SW480 (cell line): Measurements from ENCODE around the gene RALGAPA2.

Experiments used
- DNase-seq: peaks from one replicate; pipeline ENCODE4 v3.0.0-alpha.2; 2016; ENCODE audit warnings: low spot score

RALGAPA2 gene

DNA sequence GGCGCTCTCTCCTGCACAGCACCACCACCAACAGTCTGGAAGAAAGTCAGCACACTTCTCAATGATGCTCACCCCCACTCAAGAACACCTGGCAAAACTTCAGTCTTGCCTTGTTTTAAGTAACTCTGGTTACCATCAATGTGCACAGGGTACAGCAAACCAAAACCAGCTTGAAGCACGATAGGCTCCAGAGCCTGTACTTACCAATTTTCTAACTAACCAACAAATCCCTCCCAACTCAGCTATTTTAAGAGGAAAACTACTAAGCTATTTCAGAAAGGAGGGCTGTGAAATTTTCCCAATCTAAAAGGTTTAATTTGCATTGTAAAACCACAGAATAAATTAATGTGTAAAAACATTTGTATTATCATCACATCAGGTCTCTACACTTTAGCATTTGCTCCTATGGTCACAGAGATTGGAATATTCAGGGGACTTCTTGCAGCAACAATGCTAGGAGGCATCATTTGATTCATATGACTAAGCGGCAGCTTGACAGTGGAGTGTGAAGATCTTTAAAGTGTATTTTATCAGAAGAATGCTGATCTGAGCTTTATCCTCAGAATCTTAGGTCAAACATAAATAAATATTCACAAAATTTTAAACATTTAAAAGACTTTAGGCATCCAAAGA lies 82.8 kb downstream of the RALGAPA2 start:
- DNase-seq, result no peak

DNA sequence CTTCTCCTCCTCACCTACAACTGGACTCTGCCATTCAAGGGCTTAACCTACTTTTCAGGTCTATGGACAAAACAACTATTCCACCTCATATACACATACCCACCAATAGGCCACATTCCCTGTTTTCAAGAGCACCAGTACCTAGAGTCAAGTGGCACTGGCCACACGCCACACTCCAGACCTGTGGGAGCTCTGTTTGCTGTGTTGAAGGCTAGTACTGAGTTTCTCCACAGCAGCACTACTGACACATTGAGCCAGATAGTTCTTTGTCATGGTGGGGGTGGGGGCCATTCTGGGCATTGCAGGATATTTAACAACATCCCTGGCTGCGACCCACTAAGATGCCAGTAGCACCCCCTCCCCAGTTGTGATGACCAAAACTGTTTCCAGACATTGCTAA lies 84.1 kb downstream of the RALGAPA2 start:
- DNase-seq, result no peak

DNA sequence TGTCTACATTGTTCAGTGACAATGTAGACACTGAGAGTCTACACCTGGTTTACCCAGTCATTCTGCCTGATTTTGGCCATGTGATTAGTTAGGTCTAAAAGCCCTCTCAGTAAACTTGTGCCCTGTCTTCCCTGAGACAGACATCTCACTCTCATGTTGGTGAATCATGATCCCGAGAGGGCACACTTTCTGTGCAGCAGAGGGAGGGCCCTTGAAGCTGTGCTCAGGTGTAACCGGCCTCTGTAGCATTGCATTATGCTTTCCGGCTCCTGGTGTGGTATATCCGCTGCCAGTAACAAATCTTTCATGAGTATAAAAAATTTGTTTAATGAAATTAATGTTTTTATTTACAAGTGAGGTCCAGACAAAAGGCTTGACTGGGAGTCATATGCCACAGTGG lies 85.0 kb downstream of the RALGAPA2 start:
- DNase-seq, result no peak

DNA sequence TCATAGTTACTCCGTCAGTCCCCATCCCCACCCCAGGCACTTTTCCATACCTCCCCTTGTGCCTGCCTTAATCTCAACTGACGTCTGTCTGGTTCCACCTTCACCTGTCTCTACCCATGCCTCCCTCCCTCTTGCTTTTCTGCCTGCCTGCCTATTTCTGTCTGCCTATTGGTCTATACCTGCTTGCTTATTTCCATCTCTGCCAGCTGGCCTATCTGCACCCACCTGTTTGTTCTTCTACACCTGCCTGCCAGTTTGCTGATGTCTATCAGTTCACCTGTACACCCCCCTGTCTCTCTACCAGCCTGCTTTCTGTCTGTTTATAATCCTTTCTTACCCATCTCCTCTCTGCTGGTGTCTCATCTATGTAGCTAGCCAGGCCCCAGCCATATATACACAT lies 87.5 kb downstream of the RALGAPA2 start:
- no peak for DNase-seq

DNA sequence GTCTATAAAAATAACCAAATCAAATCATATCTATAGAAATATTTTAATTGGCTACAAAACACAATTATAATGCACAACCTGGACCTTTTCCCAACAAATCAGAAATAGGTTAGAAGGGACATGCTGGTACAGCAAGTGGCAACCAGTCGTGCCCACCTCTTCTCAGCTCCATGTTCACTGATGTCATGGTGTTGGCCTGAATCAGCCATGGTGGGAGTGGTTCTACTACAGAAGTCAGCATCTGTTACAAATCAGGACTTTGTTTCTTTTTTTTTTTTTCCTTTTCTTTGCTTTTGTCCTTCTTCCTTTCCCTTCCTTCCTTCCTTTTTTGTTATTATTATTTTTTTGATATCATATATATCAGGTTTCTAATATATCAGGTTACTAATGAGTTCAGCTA lies 91.2 kb downstream of the RALGAPA2 start:
- DNase-seq, result no peak

DNA sequence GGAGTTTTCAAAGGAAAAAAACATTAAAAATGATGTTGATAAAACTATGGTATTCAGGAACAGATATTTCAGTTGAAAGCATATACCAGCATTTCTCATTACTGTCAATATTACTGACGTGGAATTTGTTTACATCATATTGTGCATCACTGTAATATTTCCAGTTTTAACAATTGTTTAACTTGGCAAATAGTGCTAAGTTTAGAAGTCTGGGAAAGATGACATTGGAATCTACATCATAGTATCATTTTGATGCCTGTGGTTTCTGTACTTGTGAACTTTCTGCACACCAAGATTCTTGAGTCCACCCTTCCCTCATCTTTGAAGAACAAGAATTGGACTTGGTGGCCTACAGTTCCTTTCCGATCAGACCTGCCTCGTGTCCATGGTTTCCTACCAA lies 98.1 kb downstream of the RALGAPA2 start:
- no peak for DNase-seq

DNA sequence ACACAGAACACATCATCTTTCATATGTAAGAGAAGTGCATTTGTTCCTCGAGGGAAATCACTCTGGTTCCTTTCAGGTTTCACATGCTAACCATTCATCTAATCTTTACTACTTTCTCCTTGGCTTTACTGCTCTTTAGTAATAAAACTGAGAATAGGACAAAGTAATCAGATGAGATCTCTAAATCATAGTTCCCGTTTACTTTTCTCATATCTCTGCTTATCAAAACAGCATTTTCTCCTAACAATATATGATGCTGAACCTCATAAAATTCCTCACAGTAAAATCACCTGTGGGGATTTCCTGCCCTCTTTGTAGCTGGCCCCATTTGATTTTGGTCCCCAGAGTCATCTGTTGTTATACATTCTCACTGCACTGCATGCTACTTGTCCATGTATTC lies 100.2 kb downstream of the RALGAPA2 start:
- no peak for DNase-seq

DNA sequence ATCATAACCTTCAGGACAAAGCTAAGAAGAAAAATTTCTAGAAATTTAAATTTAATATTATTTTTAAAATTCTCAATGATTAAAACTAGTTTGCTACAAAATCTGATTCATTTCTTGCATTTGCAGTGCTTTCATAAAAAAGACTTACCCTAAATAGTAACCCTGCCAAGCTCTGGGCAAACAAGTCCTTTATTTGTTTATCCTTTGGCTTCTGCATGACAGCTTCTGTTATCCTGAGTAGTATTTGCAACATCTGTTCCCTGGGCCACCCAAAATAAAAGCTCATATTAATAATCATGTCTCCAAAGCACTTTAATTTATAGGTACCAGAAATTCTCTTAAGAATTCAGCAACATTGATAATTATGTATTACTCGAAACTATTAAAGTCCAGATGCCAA lies 101.3 kb downstream of the RALGAPA2 start:
- no peak for DNase-seq

DNA sequence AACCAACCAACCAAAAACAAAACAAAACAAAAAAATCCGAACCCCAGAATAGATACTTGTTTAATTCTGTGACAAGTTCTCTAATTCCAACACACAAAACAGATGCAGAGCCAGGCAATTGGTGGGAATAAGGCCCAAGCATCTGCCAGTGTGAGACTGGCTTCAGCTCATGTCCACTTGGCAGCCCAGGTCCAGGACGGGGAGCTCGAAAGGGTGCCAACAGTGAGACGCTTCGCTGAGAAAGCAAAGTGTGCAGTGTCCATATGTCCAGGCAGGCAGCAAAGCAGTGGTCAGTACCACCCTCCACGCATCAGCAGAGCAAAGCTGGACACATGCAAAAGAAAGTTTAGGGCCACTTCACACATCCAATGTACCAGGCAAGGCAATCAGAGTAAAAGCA lies 102.9 kb downstream of the RALGAPA2 start:
- DNase-seq, result no peak

DNA sequence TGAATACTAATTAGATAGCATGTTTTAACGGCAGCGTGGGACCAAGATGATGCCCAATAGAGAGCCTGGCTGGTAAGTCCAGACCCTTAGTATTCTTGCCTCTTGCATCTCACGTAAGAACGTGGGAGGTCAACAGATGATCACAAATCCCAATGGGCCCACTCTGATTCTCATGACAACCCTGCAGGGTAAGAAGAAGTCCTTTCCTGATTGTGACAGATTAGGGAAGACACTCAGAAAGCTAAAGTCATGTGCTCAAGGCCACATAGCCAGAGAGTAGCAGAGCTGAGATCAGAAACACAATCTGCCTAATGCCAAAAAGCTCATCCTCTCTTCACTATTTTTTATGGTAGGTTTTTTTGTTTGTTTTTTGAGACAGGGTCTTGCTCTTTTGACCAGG lies 103.8 kb downstream of the RALGAPA2 start:
- DNase-seq, result no peak

DNA sequence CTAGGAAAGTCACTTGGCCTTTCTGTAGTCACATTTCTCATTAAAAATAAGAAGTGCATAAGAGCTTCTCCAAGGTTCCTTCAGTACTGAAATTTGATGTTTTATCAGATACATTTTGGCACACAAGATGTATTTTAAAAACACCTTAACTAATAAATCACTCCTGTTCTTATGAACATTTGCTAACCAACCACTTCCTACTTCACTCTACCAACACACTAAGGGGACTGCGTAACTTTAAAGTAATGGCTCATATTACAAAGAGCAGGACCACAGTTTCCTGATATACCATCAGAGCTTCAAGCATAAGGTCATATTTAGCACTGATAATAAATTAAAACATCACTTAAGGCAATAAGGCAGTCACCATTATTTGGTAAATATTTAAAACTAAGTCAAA lies 104.4 kb downstream of the RALGAPA2 start:
- no peak for DNase-seq

DNA sequence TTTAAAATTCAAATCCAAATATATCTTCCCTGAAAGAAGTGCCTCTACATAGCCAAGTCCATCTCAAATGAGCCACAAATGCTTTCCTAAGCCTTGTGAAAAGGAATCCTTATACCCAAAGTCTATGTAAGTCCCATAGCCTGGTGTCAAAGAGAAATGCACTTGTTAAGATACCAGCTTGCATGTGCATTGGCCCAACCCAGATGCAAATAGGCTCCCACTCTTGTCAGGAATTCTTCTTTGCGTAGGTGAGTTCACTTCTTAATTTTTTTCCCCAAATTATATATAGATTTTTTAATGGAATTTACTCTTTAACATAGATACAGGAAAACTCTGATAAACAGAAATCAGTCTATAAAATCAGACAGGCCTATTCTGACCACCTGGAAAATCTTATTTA lies 105.6 kb downstream of the RALGAPA2 start:
- no peak for DNase-seq

DNA sequence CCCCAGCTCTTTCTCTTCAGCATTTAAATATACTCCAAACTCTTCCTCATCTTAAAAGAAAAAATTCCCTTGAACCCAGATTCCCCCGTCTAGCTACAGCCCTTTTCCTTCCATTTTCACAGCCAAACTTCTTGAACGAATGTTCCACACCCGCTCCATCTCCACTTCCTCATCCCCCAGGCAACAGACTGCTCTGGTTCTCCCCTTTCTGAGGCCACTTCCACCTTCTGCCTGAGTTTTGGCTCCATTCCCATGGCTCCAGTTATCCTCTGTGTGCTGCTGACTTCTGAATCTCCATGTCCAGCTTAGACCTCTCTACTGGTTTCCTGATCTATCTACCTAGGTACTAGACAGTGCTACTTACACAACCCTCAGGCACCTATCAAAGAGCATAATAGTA lies 106.4 kb downstream of the RALGAPA2 start:
- no peak for DNase-seq

DNA sequence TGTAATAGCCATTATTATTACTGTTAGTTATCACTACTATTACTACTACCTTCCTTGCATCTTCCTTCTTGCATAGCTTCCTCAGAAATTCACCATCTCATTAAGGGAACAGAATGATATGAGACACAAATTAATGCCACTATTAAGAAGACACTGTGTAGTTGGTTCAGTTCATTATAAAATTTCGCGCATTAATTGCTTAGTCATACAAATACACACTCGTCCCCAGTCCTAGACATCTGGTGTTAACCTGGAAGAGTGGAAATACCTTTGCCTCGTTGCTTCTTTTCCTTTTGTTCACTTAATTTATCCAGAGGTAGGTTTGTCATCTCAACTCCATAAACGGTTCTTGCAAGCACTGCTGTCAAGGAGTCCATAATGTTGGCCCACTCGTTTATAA lies 107.5 kb downstream of the RALGAPA2 start:
- no peak for DNase-seq

DNA sequence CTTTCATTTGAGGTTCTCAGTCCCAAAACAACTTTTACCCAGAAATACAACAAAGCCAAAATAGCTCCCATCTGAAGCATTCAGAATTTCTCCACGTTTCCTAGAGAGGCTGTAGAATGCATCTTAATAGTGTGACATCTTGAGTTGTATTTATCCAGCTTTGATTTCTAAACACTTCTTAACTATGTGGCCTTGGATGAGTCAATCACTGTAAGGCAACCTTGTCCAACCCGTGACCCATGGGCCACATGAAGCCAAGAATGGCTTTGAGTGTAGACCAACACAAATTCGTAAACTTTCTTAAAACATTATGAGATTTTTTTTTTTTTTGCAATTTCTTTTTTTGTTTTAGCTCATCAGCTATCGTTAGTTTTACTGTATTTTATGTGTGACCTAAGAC lies 108.1 kb downstream of the RALGAPA2 start:
- DNase-seq, result no peak

DNA sequence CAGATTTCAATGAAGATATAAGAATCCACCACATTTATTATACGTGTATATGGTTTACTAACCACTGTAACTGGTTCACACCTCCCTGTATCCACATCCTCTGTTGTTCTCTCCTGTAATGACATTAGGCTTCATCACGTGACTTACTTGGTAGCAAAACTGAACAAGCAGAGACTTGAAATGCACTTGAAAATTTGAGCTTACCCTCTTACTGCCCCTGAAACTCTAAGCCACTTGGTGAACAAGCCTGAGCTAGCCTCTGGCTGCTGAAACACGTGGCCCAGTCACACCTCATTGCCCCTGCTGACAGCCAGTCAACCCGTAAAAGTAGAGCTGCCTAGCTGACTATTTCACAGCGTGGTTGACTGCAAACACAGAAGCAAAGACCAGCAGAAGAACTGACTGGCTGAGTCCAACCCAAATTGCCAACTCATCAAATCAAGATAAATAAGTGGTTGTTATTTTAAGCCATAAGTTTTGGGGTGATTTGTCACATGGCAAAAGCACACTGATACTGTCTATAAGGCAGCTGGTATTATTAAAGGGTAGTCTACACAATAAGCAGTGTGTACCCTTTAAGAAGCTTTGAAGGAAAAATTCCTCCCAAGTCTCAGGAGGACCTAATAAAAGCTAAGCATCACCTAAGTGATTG lies 109.0 kb downstream of the RALGAPA2 start:
- no peak for DNase-seq

DNA sequence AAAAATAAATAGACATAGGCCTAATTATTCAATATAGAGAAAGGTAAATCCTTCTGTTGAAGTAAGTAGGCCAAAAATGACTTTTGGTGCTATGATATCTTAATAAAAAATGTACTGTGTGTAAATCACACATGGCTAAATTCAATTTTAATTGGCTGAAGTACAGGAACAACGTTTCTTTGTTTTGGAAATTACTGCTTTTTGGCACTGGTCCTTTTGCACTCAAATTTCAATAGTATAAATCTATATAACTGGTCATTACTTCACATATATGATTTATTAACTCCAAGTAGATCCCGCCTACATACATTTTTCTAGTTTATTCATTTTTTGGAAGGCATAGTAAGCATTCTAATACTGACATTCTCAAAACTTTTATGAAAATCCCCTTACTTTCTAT lies 114.5 kb downstream of the RALGAPA2 start:
- DNase-seq, result no peak

DNA sequence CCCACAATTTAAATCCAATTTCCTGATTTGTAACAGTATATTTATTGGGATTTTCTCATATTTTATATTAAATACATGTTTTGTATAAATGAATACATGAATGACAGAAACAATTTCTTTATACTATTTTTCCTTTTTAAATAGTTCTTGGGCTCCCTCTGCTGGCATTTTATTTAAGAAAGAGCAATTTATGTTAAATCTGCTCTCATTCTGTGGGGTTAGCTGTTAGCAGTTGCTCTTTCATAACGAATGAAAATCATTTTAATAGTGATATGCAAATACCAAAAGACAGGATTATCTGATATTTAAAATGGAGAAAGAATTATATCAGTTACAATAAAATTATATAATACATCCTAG lies 118.3 kb downstream of the RALGAPA2 start:
- no peak for DNase-seq

DNA sequence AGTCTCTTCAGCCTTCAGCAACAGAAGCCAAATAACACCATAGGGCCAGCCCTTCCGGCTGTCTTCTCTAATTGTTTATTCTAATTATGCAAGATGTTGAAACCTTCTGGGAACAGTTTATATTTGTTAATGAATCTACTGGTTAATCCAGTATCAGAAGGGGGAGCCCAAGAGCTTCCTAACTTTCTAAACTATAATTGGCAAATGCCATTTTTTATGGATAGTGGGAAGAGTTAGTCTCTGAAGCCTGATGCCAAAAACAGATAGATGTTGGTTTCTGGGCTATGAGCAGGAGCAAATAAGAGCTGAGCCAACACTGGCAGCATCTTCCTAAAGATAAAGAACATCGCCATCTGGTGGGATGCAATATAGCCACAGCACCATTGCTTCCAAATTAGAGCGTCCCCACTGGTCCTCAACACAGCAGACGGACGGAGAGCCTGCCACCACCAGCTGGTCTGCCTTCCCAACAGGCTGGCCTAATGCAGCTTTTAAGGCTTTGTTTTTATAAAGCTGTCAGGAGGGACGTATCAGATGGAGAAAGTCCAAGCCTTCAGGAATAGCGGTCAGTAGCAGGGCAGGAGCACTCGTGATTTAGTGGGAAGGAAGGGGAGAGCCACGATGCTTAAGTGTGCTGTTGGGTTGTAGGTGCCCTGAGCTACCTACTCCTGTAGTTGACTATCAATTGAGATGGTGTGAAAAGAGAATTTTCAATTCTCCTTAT lies 118.8 kb downstream of the RALGAPA2 start:
- peak; percentile 63 for DNase-seq

DNA sequence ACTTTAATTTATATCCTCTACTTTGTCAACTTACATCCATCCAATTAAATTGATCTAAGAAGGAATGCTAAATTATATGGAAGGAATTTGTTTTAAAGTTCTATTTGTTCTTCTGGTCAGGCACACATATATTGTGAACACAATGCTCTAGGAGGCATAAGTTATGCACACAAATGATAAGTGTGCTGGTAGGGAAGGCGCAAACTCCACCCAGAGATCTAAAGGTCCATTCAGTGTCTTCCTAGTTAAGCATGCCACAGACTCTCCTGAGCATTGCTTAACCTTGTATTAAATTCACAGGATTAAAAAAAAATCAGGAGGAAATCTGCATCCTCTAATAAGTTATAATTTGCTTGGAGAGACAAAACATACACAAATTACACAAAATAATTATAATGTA lies 127.3 kb downstream of the RALGAPA2 start:
- no peak for DNase-seq

DNA sequence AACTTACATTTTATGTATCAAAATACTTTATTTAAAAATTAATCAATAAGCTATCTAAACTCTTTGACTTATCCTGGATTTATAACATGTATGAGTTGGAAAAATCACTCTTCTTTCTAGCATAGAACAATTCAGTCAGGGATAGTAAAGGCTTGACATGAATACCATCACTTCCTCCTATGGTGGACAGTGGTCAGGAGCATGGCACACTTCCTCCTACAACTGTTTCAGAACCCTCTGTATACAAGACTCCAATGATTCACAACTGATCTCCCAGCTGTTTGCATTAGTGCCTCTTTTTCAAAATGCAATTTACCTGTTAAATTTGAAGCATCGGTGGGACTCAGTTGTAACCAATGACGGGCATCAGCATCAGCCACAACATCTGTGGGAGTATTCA lies 129.7 kb downstream of the RALGAPA2 start:
- no peak for DNase-seq

DNA sequence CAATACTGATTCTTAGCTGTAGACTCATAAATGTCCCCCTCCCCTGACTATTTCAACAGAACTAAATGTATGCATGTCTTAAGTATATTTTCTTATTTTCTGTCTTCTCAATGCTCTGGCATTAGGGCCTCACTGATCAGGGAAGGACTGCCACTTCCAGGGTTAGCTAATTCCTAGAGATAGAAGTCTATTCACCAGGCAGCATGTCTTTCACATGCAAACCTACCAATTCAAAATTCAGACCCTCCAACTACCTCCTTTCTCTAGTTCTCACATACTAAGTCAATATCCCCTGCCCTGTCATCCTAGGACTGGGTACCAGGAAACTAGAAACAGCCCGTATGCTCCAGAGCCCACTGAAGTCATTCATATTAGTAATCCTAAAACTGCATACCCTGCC lies 132.3 kb downstream of the RALGAPA2 start:
- no peak for DNase-seq

DNA sequence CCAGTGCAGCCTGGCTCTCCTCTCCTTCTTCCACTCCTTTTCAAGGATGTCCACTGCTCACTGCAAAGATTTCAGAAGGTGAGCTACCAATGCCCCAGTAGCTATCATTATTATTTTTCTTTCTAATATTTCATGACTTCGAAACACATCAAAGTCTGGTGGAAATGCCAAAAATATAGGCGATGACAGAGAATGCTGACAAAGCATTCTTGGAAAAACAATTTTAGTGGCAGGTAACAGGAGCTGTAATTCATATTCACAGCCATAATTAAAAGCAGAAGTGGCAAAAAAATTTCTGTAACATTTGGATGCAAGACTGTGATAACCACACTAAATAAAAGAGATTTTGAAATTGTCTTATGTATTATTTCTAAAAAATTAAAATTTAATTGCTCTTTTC lies 133.6 kb downstream of the RALGAPA2 start:
- DNase-seq, result no peak

DNA sequence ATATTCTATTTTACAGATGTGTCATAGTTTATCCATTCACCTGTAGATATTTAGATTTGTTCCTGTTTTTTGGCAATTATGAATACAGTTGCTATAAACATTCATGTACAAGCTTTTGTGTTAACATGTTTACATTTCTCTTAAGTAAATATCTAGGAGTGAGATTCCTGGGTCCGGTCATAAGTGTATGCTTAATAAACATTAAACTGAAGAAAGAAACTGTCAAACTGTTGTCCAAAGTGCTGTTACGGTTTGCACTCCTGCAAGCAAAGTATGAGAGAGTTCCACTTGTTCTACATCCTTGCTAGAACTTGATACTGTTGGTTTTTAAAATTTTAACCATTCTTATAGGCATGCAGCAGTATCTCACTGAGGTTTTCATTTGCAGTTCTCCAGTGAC lies 138.6 kb downstream of the RALGAPA2 start:
- no peak for DNase-seq
